AML-193 (cell line): ENCODE data around the gene CFAP46.

Source experiments
- DNase-seq, 2 experiments: peaks; one replicate each; lab custom pipeline; 2025; lab: John Stamatoyannopoulos, UW

The CFAP46 gene

DNA sequence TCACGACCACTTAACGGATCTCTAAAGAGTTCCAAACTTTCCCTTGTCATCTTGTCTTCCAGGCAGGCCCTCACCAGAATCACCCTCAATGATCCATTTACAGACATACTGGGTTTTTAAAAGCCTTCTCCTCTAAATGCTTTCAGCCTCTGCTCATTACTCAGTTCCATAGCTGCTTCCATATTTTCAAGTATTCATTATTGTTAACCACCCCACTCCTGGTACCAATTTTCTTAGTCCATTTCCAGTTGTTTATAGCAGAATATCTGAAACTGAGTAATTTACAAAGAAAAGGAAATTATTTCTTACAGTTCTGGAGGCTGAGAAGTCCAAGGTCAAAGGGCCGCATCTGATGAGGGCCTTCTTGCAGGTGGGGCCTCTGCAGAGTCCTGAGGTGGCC is 100.0 kb downstream of the CFAP46 start:
- no peak for DNase-seq

DNA sequence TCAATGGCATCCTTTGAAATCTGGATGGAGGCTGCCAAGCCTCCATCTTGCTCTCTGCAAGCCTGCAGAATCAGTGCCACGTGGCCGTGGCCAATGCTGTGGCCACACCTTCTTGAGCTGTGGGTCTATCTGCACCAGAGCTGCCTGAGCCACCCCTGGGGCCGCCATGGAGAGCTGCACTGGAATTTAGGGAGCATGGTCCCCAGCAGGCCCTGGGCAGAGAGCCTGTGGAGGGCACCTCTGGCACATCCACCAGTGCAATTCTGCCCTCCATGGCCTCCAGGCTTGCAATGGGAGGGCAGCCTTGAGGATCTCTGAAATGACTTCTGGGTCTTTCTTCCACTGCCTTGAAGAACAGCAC is 100.8 kb downstream of the CFAP46 start:
- DNase-seq: no peak

DNA sequence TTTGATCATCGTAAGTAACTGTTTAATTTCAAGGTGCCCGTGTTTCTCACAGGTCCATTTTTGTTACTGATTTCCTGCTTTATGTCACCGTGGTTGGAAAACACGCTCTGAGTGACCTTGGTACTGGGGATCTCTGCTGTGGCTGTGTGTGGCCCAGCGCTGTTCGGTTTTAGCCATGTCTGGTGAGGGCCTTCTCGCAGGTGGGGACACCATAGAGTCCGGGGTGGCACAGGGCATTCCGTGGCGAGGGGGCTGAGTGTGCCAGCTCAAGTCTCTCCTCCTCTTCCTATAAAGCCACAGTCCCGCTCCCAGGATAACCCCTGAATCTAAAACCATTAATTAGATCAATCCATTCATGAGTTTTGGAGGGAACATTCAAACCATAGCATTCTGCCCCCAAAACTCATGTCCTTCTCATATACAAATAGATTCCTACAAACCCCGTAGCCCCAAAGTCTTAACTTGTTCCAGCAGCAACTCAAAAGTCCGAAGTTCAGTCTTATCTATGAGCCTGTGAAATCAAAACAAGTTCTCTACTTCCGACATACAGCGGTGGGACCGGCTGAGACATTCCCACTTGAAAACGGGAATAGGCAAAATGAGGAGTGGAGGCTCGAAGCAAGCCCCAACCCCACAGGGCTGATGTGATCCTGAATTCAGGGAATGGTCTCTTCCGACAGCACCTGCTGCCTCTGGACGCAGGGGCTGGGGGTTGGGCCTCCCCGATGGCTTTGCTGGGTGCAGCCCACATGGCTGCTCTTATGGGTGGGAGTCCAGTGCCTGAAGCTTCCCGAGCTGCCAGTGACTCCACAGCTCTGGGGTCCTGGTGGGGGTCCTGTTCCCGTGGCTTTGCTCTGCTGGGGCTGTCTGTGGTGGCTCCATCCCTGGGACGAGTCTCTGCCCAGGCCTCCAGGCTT is 101.4 kb downstream of the CFAP46 start:
- no peak for DNase-seq

DNA sequence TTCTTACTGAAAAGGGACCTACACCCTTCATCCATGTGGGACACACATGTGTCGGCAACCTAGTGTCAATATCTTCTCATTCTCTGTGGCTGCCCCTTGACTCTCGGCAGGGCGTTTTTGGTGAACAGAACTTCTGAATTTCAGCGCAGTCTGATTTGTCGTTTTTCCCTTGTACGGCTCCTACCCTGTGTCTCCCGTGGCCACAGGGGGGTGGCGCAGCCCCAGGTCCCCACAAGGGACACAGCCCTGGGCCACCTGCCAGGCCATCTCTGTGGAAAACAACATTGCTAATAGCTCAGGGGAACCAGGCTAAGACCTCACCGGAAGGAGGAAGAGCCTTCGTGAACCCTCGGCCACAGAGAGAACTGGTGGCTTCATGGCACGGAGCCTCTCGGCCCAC is 103.3 kb downstream of the CFAP46 start:
- DNase-seq: no peak

DNA sequence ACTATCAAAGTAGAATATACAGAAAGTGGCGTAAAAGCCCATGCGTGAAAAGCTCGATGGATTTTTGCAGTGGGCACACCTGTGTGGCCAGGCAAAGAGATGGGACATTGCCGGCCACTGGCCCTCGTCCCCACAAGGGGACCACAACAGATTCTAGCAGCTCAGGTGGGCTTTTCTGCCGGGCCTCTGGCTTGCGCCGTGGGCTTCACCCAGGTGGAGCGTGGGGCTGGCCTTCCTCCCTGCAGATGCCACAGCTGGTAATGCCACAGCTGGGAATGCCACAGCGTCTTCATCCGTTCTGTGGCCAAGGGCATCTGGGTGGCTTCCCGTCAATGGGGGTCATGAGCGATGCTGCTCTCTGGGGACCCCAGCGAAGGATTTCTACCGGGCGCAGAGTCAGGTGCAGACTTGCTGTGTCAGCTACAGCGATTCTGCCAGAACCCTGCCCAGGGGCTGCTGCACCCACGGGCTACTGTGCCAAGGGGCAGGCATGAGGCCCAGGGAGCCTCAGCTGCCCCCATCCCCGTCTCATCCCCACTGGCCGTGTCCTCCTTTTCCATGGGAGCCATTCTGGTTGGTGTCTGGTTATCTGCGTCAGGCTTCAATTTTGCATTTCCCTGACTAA is 103.9 kb downstream of the CFAP46 start:
- no peak for DNase-seq

DNA sequence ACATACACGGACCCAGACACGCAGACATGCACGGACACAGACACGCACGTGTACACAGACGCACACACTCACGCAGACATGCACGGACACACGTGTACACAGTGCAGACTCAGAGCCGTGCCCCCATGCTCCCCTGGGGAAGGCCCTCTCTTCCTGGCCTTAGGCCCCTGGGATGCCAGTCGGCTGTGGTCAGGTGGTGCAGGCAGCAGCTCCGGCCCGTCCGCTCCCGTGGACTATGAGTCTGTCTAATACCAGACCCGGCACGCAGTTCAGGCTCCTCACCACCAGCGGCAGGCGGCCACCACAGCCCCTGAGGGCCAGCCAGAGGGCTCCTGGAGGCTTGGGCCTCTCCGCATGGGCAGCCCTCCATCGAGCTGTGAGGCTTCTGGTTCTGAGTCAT is 104.5 kb downstream of the CFAP46 start:
- no peak for DNase-seq

DNA sequence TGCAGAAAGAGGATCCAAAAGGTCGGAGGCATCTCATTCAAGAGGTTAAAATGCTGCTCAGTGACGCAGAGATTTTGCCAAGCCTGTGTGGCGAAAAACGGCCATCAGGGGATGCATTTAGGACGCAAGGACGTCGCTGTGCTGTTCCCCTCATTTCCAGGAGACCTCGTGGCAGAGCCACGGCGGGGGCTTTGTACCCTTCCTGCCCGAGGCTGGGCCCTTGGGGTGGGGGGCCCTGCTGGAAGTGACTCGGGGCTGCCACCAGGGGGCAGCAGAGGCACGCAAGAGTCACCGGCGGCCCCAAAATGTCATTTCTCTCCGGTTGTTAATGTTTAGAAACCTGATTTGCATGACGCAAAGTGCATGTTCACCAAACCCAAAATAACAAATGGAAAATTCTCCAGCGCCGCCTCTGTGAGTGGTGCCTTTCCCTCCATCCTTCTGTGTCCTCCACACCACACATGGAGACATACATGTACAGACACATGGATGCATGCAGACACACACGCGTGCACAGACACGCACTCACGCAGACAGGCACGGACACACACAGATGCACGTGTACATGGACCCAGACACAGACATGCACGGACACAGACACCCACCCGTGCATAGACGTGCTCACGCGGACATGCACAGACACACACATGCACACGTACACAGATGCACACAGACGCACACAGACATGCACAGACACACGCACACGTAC is 105.4 kb downstream of the CFAP46 start:
- DNase-seq: no peak

DNA sequence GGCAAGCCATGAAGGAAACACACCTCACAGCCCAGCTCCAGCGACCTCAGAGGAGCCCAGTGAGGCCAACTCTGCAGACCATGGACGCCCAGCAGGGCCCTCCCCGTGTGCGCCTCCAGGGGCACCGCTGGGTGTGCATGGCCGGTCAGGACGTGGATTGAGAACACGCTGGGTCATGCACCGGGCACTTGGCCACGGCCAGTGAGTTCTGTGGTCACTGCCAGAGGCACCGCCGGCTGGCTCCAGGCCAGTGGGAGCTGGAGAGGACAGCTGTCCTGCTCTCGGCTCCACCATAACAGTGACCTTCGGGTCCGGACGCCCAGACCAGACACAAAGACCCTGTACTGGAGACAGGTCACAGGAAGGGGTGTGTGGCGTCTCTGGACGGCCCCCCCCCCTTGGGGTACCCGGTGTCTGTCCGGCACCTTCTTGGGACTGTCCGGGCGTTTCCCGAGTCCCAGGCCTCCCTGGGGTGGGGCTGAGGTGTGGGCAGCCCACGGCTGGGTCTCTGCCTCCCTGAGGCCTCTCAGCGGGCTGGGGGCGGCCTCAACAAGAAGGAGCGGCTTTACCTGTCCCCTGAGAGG is 106.0 kb downstream of the CFAP46 start:
- DNase-seq: no peak

DNA sequence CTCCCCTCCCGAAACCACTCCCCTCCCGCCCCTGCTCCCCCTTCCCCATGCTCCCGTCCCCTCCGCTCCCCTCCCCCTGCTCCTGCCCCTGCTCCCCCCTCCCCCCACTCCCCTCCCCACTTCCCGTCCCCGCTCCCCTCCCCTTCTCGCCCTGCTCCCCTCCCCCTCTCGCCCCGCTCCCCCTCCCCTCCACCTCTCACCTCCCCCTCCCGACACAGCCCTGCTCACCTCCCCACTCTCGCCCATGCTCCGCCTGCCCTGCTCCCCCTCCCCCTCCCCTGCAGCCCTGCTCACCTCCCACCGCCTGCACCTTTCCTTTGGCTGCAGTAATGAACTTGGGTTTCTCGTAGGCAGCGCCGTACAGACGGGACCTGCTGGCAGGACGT is 106.5 kb downstream of the CFAP46 start:
- DNase-seq: no peak

DNA sequence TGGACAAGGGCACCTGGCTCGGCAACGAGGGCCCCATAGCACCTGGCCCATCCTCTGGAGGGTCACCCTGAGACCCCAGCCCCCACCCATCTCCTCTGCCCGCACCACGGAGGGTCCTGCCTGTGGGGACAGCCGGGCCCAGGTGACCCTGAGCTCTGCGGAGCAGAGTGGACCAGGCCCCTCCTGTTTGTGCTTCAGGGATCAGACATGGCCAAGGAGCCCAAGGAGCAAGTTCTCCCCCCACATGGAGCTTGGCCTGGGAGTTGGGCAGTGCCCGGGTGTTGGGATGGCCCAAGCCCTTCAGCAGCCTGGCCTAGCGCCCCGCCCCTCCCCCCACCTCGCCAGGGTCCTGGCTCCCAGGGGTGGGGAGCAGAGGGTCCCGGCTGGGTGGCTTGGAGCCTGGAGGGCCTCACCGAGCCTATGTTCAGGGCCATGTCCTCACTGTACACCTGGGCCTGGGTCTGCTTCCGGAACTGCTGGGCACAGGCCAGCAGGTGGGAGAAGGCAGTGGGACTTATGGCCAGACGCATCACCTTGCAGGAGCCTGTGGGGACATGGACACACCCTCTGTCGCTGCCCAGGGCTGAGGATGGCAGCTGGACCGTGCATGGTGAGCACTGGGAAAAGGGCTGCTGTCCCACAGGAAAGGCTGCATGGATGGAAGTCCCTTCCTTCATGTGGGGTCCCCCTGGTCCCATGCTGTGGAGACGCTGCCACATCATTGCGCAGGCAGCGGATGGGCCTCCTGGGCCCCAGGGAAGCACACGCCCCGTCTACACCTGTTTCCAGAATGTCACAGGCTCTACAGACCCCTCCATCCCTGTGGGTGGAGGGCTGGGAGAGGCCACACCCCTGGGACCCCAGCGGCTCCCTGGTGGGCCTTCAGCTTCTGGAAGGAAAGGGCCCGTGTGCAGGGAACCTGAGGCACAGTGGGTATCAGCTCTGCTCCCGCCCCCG is 107.2 kb downstream of the CFAP46 start:
- no peak for DNase-seq

DNA sequence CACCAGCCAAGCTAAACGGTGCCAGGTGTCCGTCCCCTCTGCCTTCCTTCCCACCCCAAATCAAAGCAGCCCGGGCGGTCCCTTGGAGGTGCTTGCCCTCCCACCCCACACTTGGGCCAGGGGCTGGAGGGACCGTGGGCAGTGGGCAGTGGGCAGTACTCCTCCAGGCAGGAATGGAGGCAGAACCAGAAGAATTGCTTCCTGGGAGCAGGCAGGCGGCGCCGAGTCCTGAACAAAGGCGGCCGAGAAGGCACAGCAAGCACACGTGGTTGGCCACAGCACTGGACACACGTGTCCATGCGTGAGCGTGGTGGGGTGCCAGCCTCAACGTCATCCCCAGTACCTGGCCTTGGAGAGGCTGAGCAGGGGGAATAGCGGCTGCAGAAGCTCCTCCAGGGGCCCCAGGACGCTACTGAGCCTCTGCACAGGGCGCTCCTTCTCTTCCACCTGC is 108.0 kb downstream of the CFAP46 start:
- DNase-seq: no peak

DNA sequence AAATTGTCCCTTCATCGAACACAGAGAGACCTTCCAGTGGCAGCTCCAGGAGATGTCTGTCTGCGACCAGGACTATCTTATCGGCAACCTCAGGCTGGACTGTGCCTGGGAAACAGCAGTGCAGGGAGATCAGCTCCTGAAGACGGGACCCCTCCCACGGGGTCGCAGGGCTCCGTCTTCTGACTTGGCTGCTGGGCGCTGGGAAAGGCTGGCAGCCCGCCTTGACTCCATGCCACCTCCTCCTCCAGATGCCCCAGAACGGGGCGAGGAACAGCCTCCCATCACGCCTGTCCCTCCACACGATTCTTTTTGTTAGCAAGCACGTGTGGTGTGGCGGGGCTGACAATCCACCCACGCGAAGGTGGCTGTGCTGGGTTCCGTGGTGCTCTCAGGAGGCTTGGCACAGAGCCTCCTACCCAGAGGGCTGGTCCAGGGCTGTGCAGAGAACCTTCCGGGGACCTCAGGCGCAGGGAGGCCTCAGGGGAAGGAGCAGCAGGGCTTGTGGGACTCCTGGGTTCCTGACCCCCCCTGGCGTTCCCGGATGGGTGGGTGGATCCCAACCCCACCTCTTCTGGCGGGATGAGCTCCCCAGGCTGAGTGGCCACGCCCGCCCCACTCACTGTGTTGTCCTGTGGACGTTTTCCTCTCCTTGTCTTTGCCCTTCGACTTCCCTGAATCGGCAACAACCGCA is 108.8 kb downstream of the CFAP46 start:
- DNase-seq: no peak

DNA sequence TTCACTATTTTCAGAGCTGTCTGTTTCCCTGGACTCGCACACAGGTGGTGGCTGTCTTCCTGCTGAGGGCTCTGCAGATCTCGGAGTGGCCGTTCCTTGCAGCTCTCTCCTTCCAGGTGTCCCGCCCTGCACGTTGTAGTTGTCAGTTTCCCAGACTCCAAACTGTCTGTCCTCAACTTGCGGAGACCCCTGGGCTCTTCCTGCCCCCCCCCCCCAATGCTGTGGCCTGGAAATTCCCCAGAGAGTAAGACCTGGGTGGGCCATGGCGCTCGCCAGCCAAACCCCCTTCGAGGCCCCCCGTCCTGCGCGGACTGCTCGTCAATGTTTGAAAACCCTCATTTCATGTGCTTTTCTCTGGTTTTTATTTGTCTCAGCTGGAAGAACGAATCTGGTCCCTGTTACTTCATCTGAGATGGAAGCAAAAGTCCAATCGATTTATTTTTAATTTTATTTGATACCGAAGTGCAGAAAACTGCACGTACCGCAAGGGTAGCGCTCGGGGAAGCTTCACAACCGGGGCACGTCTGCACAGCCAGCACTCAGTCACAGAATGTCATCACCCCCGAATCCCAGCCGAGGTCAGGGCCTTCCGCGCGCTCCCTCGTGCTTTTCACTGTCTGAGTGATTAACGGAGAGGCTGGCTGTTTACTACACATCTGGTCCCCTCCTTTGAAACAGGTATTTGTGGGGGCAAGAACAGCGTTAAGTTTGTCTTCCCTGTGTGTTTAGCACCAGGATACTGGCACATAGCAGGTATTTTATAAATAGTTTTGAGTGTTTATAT is 110.0 kb downstream of the CFAP46 start:
- no peak for DNase-seq

DNA sequence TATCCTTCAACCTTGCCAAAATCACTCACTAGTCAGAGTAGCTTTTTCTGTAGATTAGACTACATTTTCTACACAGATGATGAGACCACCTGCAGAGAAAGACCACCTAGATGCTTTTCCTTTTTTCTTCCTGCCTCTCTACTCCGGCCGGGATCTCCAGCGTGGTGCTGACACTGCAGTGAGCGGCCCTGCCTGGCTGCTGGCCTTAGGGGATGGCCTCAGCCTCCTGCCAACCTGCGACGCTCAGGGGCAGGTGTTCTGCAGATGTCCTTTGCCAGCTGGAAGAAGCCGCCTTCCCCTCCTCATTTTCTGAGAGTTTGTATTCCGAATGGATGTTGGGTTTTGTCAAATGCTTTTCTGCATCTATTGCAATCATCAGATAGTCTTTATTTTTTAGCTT is 113.0 kb downstream of the CFAP46 start:
- no peak for DNase-seq

DNA sequence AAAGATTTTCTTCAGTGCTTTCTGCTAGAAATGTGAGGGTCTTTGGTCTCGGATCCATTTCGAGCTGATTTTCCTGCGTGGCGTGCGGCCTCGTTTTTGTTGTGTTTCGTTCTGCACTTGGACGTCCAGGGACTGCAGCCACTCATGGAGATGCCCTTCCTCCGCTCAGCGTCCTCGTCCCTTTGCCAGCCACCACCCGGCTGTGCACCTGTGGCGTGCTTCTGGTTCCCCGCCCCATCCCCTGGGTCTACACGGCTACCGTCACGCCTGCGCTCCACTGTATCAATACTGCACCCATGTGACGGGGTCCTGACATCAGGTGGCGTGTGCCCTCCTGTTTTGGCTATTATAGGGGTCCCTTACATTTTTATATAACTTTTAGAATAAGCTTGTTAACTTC is 113.7 kb downstream of the CFAP46 start:
- DNase-seq: no peak

DNA sequence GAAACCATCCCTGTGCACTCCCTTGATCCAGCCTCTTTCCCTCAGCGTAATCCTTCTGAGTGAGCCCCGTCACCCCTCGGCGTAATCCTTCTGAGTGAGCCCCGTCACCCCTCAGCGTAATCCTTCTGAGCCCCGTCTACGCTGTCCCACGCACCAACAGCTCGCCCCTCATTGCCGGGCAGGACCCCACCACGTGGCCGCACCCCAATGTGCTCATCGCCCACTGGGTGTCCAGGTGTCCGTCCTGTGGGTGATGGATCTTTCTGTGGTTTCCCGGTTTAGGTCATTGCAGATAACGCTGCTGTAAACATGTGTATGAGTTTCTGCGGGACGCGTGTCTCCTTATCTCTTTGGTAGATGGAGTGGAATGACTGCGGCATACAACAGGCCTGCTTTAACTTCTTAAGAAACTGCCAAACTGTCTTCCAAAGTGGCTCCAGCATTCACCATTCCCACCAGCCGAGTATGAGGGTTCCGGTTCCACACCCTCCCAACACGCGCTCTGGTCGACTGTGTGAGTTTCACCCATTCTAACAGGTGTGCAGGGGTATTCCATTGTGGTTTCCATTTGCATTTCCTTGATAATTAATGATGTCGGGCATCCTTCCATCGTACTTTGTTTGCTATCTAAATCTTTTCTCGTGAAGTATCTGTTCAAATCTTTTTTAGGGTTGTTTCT is 114.4 kb downstream of the CFAP46 start:
- no peak for DNase-seq

DNA sequence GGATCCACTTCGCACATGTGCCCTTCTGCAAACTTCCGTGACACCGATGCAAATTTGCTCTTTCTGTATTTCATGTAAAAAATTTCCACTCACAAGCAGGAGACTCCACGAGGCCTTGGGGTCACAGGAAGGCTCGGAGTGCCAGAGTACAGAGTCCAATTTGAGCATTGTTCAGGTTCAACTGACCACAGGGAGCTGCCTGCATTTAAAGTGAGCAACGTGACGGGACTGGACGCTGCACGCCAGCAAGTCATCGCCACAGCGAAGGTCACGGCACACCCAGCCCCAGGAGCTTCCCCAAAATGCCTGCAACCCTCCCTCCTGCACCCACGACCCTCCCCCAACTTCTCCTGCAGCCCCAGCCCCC is 115.0 kb downstream of the CFAP46 start:
- no peak for DNase-seq

DNA sequence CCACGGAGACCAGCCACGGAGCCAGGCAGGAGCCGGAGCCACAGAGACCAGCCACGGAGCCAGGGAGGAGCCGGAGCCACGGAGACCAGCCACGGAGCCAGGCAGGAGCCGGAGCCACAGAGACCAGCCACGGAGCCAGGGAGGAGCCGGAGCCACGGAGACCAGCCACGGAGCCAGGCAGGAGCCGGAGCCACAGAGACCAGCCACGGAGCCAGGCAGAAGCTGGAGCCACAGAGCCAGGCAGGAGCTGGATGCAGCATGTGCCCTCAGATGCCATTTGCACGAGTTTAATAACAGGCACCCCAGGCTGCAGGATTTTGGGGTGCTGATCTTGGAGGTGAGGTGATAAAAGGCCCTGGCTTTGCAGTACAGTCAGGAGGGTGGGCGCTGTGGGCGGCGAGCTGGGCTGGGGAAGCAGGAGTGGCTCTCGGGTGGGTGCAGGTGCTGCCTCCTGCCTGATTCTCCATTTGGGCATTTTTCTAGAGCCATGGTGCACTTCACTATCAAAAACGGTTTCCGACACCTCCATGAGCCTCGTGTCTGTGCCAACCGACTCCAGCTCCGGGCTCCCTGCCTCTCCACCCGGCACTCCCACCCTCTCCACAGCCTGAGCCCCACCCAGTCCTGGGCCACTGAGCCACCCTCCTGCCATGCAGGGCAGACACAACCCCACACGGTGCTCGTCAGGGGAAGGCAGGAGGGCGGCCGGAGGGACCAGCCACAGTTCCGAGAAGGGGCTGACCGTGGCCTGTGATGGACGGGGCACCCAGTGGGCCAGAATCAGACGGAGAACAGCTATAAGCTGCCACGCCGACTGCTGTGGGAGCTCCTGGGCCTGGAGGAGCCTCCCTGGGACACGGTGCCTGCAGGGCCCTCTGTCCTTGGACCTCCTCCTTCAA is 115.6 kb downstream of the CFAP46 start:
- DNase-seq: no peak
